A549 (cell line): Measurements from ENCODE around the gene SLC9A9. TPM values are rescaled to one million over a fixed set of nuclear protein-coding genes. Genes with fewer than 3 reads are reported as not detected.

Source experiments
- ATAC-seq, 2 experiments: fragments of 200-7000 bp in 1 of 2; fragments of >200 bp in 1 of 2; cut with Nextera tagmentation in 1 of 2; cut with Tn5 transposase in 1 of 2; 3 replicates each; pipeline versions ENCODE4 v1.8.0 to v1.9.1; 2018 to 2020; ENCODE audit warnings: mild to moderate bottlenecking in 1 of 2, moderate library complexity in 1 of 2
- CTCF ChIA-PET: fragments of 300-600 bp; sonication (Branson Sonifier 250); formaldehyde crosslinking; extraction: SDS; loops from one replicate; lab custom pipeline; 2021; ENCODE audit warnings: antibody characterized with exemption, inconsistent platforms; lab: Yijun Ruan, JAX
- POLR2A ChIA-PET: fragments of 350-600 bp; formaldehyde crosslinking; extraction: SDS; loops from one replicate; lab custom pipeline; 2021; ENCODE audit warnings: antibody characterized with exemption, inconsistent platforms; lab: Yijun Ruan, JAX
- DNase-seq, 2 experiments: peaks; one replicate each; pipeline versions ENCODE4 v3.0.0 to v3.0.0-alpha.2; 2011 to 2016; ENCODE audit warnings: low read depth in 1 of 2, low spot score in 1 of 2
- FAIRE-seq: peaks from 2 replicates; lab custom pipeline; 2011; peaks lifted over from hg19 to GRCh38; lab: Jason Lieb, UNC
- H3K27ac ChIP-seq, 2 experiments: fragments of >200 bp; sonication (Bioruptor Twin); formaldehyde crosslinking; 3 replicates each; pipeline ENCODE4 v1.5.1; 2016 to 2017
- H3K4me1 ChIP-seq: fragments of >200 bp; sonication (Bioruptor Twin); formaldehyde crosslinking; 3 replicates; pipeline ENCODE4 v1.6.1; 2016
- H3K4me2 ChIP-seq: fragments of >200 bp; sonication (Bioruptor Twin); formaldehyde crosslinking; 3 replicates; pipeline ENCODE4 v1.6.1; 2016
- H3K4me3 ChIP-seq: fragments of >200 bp; sonication (Bioruptor Twin); formaldehyde crosslinking; 3 replicates; pipeline ENCODE4 v1.5.1; 2016
- H3K9me3 ChIP-seq: fragments of >200 bp; sonication (Bioruptor Twin); formaldehyde crosslinking; 3 replicates; pipeline ENCODE4 v1.6.1; 2016
- EHF ChIP-seq: fragments of 250-450 bp; sonication (Bioruptor Pico); IDR thresholded peaks from 2 replicates; pipeline ENCODE4 v1.5.0; 2020; ENCODE audit warnings: mild to moderate bottlenecking
- ELK1 ChIP-seq: fragments of 150-350 bp; IDR thresholded peaks from 2 replicates; pipeline ENCODE4 v1.6.1; 2014; ENCODE audit warnings: low read depth, mild to moderate bottlenecking, low read length
- EP300 ChIP-seq, 2 experiments: fragments of >200 bp; sonication (Bioruptor Twin); formaldehyde crosslinking; IDR thresholded peaks; 2 replicates in 1 of 2; 3 replicates in 1 of 2; pipeline ENCODE4 v1.6.1; 2016 to 2017
- ESRRA ChIP-seq: fragments of 150-350 bp; IDR thresholded peaks from 2 replicates; pipeline ENCODE4 v1.6.1; 2014; ENCODE audit warnings: mild to moderate bottlenecking, low read length, borderline replicate concordance
- FOSB ChIP-seq: fragments of 250-450 bp; sonication (Bioruptor Pico); IDR thresholded peaks from 2 replicates; pipeline ENCODE4 v1.5.0; 2020; ENCODE audit warnings: mild to moderate bottlenecking, moderate library complexity
- FOSL2 ChIP-seq, 2 experiments: fragments of 450-650 bp in 1 of 2; fragments of >200 bp in 1 of 2; sonication (Bioruptor Twin) in 1 of 2; formaldehyde crosslinking; IDR thresholded peaks; 2 replicates each; pipeline versions ENCODE4 v1.5.0 to v1.6.1; 2016 to 2020; ENCODE audit warnings: mild to moderate bottlenecking in 1 of 2, moderate library complexity in 1 of 2
- HDAC2 ChIP-seq: fragments of 200-600 bp; sonication (generic); IDR thresholded peaks from 2 replicates; pipeline ENCODE4 v1.6.1; 2016
- HEYL ChIP-seq: fragments of 250-450 bp; sonication (Bioruptor Pico); IDR thresholded peaks from 2 replicates; pipeline ENCODE4 v1.8.0; 2021; ENCODE audit warnings: mild to moderate bottlenecking, moderate library complexity
- HOXB5 ChIP-seq: fragments of 250-450 bp; sonication (Bioruptor Pico); IDR thresholded peaks from 2 replicates; pipeline ENCODE4 v1.5.0; 2020; ENCODE audit warnings: mild to moderate bottlenecking, moderate library complexity
- JUNB ChIP-seq: fragments of >200 bp; sonication (Bioruptor Twin); formaldehyde crosslinking; IDR thresholded peaks from 2 replicates; pipeline ENCODE4 v1.6.1; 2016
- MYC ChIP-seq: IDR thresholded peaks from 2 replicates; pipeline ENCODE4 v1.6.1; 2012; ENCODE audit warnings: mild to moderate bottlenecking, inconsistent platforms, low read length, improper control_type of control experiment, borderline replicate concordance
- PHF8 ChIP-seq: fragments of 200-600 bp; sonication (generic); IDR thresholded peaks from 2 replicates; pipeline ENCODE4 v1.6.1; 2016; ENCODE audit warnings: low read depth, mild to moderate bottlenecking, antibody characterized with exemption, moderate library complexity, borderline replicate concordance
- RARB ChIP-seq: fragments of 250-450 bp; sonication (Bioruptor Pico); IDR thresholded peaks from 2 replicates; pipeline ENCODE4 v1.8.0; 2021; ENCODE audit warnings: mild to moderate bottlenecking, moderate library complexity
- REST ChIP-seq: fragments of 200-600 bp; sonication (generic); IDR thresholded peaks from 2 replicates; pipeline ENCODE4 v1.6.1; 2016; ENCODE audit warnings: antibody characterized with exemption, mild to moderate bottlenecking, moderate library complexity
- RFX5 ChIP-seq: fragments of 450-650 bp; IDR thresholded peaks from 2 replicates; pipeline ENCODE4 v1.7.1; 2014; ENCODE audit warnings: antibody characterized with exemption, mild to moderate bottlenecking, moderate library complexity
- TFCP2L1 ChIP-seq: fragments of 250-450 bp; sonication (Bioruptor Pico); IDR thresholded peaks from 2 replicates; pipeline ENCODE4 v1.5.0; 2021; ENCODE audit warnings: mild to moderate bottlenecking
- ZSCAN20 ChIP-seq: fragments of 250-450 bp; sonication (Bioruptor Pico); IDR thresholded peaks from 2 replicates; pipeline ENCODE4 v1.8.0; 2022; ENCODE audit warnings: mild to moderate bottlenecking, moderate library complexity
- WGBS: methylation state at CpG from one replicate; pipeline ENCODE4 v1.1.6; 2017; ENCODE audit errors: missing lambda C conversion rate; 5-methylcytosine and 5-hydroxymethylcytosine counted together
- polyA plus RNA-seq, 4 experiments: library from polyadenylated mRNA; depleted of rRNA in 3 of 4; stranded (reverse); fragments of >200 nt; fragmentation: RNase III in 1 of 4; extraction: RNeasy Plus Mini Kit Qiagen cat#74134 plus additional on column Dnase treatment in 1 of 4; gene quantifications; 2 replicates in 3 of 4; 3 replicates in 1 of 4; pipeline ENCODE4 v1.2.3, GENCODE V29; 2011 to 2017
- TF ChIP-seq, protein P1 (sequence below): fragments of 450-650 bp; IDR thresholded peaks from 2 replicates; pipeline ENCODE4 v1.6.1; 2014; ENCODE audit warnings: antibody characterized with exemption
- TF ChIP-seq, protein P2 (sequence below): fragments of >200 bp; sonication (Bioruptor Twin); formaldehyde crosslinking; IDR thresholded peaks from 3 replicates; pipeline ENCODE4 v1.6.1; 2016
- TF ChIP-seq, protein P3 (sequence below): fragments of >200 bp; sonication (Bioruptor Twin); formaldehyde crosslinking; IDR thresholded peaks from 3 replicates; pipeline ENCODE4 v1.5.1; 2016

Gene SLC9A9
- polyA plus RNA-seq, 2 of the 4 experiments (the other 2 are of a cell fraction) = 0.10 to 0.32 TPM

DNA sequence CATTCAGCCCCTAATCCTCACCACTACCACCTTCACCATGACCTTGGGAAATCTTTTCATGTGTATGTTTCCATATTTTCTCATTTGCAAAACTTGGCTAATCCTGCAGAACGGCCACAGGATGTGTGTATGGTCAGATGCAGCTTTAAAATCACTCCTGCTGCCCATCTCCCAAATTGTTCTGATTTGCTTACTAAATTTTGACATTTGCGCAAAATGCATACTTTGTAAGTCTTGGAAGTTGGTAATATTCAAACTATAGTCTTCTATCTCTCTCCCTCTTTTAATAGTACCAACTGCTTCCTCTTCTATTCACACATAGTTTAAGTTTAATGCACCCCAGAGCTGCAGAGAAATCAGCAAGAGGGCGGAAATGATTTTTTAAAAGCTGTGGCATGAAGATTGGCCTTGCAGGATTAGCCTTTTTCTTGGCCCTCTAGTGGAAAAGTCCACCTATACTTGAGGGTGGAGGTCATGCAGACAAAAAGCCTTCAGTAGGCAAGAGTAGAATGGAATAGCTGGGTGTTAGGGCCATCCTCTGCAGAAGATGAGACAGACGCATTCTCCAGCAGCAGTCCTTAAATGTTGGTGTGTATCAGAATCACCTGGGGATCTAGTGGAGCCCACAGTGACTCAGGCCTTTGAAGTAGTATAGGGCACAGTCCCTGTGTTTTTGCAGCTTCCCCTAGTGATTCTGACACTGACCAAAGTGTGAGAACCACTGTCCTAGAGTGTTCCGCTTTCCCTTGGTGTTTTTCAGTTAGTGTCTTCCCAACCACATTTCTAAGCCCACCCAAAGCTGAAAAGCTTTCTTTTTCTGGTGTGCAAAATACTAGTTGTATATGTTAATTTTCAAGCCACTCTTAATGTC, 547.0 kb downstream of the SLC9A9 start (continued):
- no peak for TF ChIP-seq MYC
- TF ChIP-seq RFX5 = no peak
- no peak for TF ChIP-seq JUNB

DNA sequence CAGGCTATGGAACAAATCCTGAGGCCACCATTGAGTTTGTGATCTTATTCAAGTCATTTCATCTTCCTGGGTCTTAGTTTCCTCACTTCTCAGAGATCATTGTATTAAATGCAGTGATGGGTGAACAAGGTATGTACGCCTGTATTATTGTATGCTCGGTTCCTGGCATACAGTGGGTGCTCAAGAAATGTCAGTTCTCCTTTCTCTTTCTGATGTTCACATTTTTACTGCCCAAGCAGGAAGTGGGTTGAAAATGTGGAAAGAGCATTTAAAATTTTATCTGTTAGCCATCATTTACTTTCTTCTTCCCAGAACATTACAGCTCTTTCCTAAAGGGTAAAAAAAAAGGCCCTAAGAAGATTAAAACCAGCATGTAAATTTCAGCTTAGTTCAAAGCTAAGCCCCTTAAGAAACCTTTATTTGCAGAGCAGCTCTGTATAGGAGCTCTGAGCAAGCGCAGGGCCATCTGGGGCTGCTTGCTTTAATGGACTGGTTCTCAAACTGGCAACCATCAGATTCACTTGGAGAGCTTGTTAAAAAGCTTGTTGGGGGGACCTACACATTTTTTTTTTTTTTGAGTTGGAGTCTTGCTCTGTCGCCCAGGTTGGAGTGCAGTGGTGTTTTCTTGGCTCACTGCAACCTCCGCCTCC, 549.3 kb downstream of the SLC9A9 start:
- 46% methylated on average over 5 of the region's 5 CpGs for WGBS
- ATAC-seq (no peak), DNase-seq (no peak), FAIRE-seq (no peak)
- Histone ChIP-seq H3K9me3 (no peaks in the 10 kb centered on the region), H3K27ac (no peak overlapping the region), H3K4me3 (no peak overlapping the region), H3K4me1 (peaks cover 3% of the 10 kb centered on the region; the same call in 1 of the 3 replicates), H3K4me2 (no peak overlapping the region)
- TF ChIP-seq FOSL2 (IDR thresholded peaks at IDR 0.05) = no peak
- TF ChIP-seq FOSL2 (CRISPR knock-in tag; IDR thresholded peaks at IDR 0.05) = no peak
- no peak for TF ChIP-seq TFCP2L1 (CRISPR knock-in tag)
- no peak for TF ChIP-seq REST
- TF ChIP-seq, protein P1, sequence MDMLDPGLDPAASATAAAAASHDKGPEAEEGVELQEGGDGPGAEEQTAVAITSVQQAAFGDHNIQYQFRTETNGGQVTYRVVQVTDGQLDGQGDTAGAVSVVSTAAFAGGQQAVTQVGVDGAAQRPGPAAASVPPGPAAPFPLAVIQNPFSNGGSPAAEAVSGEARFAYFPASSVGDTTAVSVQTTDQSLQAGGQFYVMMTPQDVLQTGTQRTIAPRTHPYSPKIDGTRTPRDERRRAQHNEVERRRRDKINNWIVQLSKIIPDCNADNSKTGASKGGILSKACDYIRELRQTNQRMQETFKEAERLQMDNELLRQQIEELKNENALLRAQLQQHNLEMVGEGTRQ = no peak
- no peak for TF ChIP-seq MYC
- TF ChIP-seq HOXB5 (CRISPR knock-in tag) = no peak
- no peak for TF ChIP-seq ZSCAN20 (CRISPR knock-in tag)
- TF ChIP-seq, protein P2, sequence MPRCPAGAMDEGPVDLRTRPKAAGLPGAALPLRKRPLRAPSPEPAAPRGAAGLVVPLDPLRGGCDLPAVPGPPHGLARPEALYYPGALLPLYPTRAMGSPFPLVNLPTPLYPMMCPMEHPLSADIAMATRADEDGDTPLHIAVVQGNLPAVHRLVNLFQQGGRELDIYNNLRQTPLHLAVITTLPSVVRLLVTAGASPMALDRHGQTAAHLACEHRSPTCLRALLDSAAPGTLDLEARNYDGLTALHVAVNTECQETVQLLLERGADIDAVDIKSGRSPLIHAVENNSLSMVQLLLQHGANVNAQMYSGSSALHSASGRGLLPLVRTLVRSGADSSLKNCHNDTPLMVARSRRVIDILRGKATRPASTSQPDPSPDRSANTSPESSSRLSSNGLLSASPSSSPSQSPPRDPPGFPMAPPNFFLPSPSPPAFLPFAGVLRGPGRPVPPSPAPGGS = no peak
- TF ChIP-seq HDAC2 = no peak
- no peak for TF ChIP-seq RARB
- TF ChIP-seq, protein P3, sequence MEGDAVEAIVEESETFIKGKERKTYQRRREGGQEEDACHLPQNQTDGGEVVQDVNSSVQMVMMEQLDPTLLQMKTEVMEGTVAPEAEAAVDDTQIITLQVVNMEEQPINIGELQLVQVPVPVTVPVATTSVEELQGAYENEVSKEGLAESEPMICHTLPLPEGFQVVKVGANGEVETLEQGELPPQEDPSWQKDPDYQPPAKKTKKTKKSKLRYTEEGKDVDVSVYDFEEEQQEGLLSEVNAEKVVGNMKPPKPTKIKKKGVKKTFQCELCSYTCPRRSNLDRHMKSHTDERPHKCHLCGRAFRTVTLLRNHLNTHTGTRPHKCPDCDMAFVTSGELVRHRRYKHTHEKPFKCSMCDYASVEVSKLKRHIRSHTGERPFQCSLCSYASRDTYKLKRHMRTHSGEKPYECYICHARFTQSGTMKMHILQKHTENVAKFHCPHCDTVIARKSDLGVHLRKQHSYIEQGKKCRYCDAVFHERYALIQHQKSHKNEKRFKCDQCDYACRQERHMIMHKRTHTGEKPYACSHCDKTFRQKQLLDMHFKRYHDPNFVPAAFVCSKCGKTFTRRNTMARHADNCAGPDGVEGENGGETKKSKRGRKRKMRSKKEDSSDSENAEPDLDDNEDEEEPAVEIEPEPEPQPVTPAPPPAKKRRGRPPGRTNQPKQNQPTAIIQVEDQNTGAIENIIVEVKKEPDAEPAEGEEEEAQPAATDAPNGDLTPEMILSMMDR = no peak
- TF ChIP-seq JUNB = no peak
- no peak for TF ChIP-seq EHF (CRISPR knock-in tag)
- no peak for TF ChIP-seq ELK1
- no peak for TF ChIP-seq EP300 (IDR thresholded peaks at IDR 0.05)
- TF ChIP-seq HEYL (CRISPR knock-in tag) = no peak
- TF ChIP-seq ESRRA = no peak
- TF ChIP-seq PHF8 = no peak
- no peak for TF ChIP-seq FOSB
- POLR2A ChIA-PET = no interaction called here
- CTCF ChIA-PET = interaction anchor here (1.3 kb wide), 1 partner anchor 375 kb away, joined by 5 read pairs; no protein-coding TSS in a partner anchor
